Hypothalamus (tissue), 51 donors: ENCODE data around the gene PLA2G2A.
A peak's percentile ranks its signal among the peaks of the same experiment; 100 is the strongest.

ENCODE experiments used
- DNase-seq, 51 donors: peaks; one replicate each; lab custom pipeline; 2025; lab: John Stamatoyannopoulos, UW

The PLA2G2A gene

DNA sequence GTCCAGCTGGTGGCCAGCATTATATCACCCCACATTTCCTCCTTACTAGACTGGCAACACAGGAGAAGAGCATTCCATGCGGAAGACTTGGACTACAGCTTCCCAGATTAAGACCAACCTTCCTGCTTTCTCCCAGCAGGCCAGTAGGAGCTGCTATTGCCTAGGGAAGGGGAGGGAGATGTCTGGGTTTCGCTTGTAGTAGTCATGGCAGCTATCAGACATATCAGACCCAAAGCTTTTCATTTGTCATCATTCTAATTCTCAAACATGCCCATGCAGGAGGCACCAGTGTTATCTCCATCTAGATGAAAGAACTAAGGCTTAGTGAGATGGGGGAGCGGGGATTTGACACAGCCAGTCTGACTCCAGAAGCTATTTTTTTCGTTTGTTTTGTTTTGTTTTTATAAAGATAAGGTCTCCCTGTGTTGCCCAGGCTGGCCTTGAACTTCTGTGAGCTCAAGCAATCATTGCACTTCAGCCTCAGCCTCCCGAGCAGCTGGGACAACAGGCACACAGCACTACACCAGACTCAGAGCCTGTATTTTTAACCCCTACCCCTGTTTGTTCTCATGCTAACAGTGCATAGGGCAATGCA lies 4.5 kb downstream of the PLA2G2A start:
- DNase-seq: peak in 7 of 51 donors; percentile 2 to 17 (median 5)

- DNase-seq: no peak
Observed at GRCh38 chr1:19973616-19974015, 5.8 kb downstream of the PLA2G2A start.

GRCh38 chr1:19971664-19972063 lies 7.8 kb downstream of the PLA2G2A start:
- no peak for DNase-seq

DNA sequence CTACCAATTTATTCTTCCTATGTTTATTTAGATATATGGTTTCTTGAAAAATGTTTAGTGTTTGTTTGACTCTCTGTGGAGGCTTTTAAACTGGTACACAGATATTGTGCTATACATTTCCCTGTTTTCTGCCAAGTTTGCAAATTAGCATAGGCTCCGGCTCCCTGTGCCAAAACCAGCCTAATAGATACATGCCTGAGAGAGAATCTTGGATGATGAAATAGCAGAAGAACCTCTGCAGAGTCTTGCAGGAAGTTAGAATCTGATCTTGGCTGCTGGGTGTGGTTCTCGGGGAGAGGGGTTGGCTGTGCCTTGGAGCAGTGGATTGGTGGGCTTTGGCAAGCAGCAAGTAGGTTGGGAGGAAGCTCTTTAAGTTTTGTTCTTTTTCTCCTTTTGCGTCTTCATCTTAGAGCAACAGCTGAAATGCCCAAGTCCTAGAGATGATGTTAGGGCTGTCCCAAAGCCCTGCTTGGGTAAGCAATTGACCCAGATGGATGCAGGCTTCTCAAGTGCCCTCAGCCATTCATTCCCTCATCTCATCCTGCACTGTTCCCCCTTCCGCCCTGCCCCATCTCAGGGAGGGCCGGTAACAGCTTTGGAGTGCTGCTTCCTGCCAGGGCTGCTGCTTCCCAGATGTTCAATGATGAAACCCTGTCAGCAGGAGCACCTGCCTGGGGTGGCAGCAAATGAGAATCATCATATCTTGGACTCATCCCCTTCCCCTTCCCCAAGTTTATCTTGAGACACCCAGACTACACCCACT lies 9.3 kb downstream of the PLA2G2A start:
- DNase-seq: no peak

GRCh38 chr1:19967808-19968207 lies 11.6 kb downstream of the PLA2G2A start:
- no peak for DNase-seq

GRCh38 chr1:19964542-19964941 lies 14.9 kb downstream of the PLA2G2A start:
- no peak for DNase-seq

DNA sequence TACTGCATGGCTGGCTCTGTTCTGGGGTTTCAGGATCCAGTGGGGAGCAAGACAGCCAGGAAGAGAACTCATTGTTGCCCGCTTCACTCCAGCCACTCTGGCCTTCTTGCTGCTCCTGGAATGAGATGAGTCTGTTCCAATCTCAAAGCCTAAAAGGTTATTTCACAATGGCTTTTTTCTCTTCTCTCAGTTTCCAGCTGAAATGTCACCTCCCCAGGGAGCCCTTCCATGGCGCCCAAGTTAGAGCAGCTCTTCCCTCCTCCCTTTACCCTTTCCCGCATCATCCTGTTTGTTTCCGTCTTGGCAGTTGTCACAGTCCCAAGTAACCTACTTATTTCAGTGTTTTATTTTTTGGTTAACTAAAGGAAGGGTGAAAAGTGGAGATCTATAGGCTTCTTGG lies 15.8 kb downstream of the PLA2G2A start:
- no peak for DNase-seq

- DNase-seq: no peak
Observed at GRCh38 chr1:19960591-19960990, 18.8 kb downstream of the PLA2G2A start.

DNA sequence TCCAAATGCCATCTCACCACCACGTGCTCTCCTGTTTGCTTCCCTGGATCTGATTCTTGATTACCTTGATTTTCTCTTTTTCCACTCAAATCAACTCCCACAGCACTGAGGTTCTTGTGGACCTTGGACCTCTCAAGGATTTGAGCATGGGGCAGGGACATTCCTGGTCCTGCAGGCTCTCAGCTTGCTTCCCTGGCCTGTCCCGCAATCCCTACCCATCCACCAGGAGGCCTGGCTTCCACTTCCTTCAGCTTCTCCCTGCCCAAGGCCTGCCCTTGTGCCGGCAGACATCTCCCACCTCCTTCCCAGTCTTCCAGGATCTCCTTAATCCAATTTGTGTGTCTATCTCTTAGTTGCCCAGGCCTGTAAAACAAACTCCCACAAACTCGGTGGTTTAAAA lies 21.6 kb downstream of the PLA2G2A start:
- no peak for DNase-seq

- no peak for DNase-seq
Observed at GRCh38 chr1:19955534-19956170, 23.8 kb downstream of the PLA2G2A start.

DNA sequence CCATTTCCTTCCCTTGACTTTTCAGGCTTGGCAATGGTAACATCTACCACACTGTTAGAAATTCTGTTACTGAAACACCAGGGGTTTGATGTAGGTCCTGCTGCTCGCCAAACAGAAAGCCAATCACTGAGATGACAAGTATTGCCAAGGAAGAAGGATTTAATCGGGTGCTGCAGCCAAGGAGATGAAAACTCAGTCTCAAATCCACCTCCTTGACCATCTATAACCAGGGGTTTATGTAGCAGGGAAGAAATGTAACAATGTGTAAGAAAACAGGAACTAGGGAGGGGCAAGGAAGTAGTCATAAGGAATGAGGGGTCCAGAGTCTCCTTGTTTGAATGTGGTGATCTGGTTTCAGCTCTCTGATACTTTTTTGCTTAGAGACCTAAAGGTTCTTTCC lies 25.4 kb downstream of the PLA2G2A start:
- no peak for DNase-seq

DNA sequence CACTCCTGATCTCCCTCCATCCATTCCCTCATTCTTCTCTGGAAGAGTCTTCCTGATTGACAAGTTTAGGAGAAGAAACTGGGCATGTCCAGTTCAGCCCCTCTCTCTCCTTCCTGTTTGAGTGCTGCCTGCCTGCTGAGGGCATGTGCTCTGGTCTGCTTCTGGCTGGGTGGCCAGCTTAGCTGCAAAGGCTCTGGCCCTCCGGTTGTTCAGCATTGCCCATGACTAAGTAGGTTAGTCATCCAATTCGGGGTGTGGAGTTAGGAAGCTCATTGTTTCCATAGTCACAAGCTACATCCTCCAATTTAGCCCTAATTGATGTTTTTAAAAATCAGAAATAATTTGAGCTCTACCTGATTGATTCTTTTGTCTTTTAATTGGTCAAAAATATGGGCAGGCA lies 30.4 kb downstream of the PLA2G2A start:
- no peak for DNase-seq

GRCh38 chr1:19946971-19947370 lies 32.4 kb downstream of the PLA2G2A start:
- no peak for DNase-seq

DNA sequence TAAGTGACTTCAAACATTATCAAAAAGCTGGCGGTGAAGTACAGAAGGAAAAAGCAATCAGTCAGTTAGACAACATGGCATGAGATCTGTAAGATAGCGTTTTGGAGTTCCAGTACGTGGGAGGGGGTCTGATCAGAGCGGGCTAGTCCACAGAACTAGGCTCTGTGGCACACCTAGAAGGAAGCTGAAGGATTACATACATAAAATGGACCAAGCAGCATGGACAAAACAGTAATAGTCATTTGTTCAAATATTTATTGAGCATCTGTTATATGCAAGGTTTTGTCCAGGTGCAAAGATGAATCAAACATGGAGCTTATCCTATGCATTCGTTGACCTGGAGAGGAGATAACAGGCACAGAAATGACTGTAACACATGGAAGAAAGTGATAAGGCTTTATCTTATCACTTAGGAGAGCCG lies 33.1 kb downstream of the PLA2G2A start:
- no peak for DNase-seq

- no peak for DNase-seq
Observed at GRCh38 chr1:19945914-19946313, 33.5 kb downstream of the PLA2G2A start.

DNA sequence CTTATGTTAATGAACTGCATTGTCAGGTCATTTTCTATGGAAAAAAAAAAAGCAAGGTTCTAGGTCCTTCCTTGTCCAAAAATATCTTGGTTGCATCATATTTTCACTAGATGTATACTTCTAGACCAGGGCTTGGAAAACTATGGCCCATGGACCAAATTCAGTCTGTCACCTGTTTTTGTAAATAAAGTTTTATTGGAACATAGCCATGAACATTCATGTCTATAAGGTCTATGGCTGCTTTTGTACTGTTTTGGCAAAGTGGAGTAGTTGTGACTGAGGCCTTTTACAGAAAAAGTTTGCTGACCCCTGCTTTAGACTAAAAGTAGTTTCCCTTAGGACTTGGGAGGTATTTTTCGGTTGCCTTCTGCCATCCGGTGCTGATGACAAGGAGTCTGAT lies 36.8 kb downstream of the PLA2G2A start:
- no peak for DNase-seq

GRCh38 chr1:19942088-19942487 lies 37.3 kb downstream of the PLA2G2A start:
- no peak for DNase-seq

DNA sequence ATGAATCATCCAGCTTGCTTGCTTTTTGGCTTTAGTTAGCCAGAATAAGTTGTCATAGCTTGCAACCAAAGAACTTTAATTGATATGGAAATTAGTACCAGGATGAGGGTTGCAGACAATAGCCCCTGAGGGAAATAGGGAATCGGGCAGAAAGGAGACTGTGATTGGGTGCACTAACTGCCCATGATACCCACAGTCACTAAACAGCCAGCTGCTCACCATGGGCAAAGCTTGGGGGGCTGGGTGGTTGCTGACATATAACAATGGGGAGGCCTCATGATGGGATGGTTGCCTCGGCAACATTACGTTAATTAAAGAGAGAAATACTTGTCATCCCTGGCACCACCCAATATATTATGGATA lies 38.2 kb downstream of the PLA2G2A start:
- DNase-seq: no peak

GRCh38 chr1:19940486-19941205 lies 38.8 kb downstream of the PLA2G2A start:
- no peak for DNase-seq

- DNase-seq: no peak
Observed at GRCh38 chr1:19938472-19938871, 40.9 kb downstream of the PLA2G2A start.

- DNase-seq: no peak
Observed at GRCh38 chr1:19936061-19936750, 43.2 kb downstream of the PLA2G2A start.
